Amniotic stem cell (primary cell): Measurements from ENCODE around the gene BCAS3.
A peak's percentile ranks its signal among the peaks of the same experiment; 100 is the strongest.

Experiments
- DNase-seq: peaks from one replicate; lab custom pipeline; 2025; lab: John Stamatoyannopoulos, UW

BCAS3 gene

GRCh38 chr17:61289408-61290385 lies 612.0 kb downstream of the BCAS3 start:
- DNase-seq = no peak

DNA sequence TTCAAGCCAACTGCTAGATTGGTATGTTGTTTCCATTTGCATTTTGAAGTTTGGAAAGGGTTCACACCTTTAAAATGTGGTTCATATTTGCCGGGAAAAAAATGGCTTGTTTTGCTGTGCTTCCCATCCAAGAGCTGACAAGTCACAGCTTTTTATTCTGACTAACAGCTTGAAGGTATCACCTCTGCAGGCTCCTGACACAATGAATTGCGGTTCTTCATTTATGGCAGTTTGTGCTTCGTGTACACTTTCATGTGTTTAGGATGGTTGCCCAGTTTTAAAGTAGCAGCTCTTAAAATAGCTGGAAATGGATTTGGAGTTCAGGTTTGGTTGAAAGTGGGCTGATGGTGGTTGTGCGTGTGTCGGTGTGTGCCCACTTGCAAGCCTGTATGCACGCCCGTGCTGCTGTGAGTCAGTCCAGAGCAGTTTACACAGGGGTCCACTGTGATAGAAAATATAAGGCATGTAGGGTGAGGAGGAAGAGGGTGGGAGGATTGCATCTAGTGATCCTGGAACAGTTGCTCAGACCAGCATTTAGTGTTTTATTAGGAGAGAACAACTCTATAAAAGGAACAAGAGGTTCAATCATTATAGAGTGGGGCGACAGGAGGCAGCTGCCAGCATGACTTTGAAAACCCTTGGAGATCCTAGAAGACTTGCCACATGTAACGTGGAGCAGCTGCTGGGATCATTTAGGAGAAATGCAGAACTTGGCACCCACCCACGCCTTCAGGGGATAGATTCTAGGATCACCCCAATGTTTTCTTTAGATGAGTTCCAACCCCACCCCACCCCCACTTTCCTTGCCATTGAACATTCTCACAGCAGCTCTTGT lies 614.0 kb downstream of the BCAS3 start:
- DNase-seq = no peak

GRCh38 chr17:61294286-61294685 lies 616.6 kb downstream of the BCAS3 start:
- DNase-seq = no peak

DNA sequence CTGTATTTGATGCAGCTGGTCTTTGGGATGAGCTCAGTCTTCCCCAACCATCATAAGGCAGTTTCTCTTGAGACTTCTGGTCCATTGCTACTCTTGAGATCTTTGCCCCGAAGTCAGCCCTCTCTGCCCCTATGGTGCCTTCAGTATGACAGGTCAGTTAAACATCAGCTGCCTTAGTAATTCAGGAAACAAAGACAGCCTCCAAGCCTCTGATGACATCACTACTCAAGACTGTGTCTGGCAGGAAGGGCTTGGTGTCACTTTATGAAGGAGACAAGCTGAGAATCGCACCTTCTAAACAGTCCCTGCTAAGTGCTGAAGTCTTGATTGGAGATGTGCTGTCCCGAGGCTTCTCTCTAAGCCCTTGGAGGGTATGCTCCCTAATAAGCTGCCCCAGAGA lies 617.1 kb downstream of the BCAS3 start:
- no peak for DNase-seq

- no peak for DNase-seq
These were observed 618.4 kb downstream of the BCAS3 start for GRCh38 chr17:61296058-61296457.

GRCh38 chr17:61299517-61300513 lies 622.2 kb downstream of the BCAS3 start:
- DNase-seq = no peak

DNA sequence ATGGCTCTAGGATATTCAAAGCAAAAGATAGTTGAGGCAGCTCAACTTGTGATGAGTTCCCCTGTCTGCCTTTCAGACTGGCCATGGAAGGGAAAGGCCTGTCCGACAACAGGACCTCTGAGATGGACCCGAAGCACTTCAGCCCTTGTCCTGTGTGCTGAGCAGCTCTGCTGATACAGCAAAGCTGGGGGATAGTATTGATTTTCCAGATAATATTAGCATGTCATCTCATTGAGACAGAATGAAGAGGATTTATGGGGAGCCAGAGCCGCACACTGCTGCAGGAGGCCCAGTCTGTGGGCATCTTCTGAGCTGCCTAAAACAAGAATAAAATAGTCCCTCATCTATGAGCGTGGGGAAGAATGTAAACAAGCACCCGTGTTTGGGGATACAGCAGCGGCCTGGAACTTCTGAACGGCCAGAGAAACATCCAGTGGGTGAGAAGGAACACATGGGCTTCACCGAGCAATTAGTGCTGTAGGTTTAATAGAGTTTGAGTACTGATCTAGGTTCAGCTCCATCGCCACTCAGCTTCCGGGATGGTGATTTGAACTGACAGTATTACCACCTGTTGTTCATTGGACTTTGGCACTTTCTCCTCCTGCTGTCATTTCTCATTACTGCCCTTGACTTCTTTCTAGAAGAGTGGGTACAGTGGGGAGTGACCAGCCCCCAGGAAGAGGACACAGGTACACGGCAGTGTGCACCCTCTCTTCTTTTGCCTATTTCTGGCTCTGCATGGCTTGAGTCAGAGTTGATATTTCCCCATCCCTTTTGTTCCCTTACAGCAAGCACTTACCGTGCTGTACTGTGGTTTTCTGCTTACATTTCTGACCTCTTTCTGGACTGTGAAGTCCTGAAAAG lies 625.5 kb downstream of the BCAS3 start:
- DNase-seq = no peak

DNA sequence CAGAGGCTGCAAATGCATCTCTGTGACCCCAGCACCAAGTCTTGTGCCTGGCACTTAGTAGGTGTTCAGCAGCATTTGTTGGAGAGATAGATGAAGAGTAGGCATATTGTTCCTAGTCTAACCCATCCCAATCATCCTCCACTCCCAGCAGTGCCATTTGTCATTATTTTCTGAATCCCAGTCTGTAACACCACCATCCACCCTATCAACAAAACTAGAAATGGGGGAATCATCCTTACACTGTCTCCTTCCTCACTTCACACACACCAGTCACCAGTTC lies 626.1 kb downstream of the BCAS3 start:
- DNase-seq = no peak

- no peak for DNase-seq
These were observed 627.4 kb downstream of the BCAS3 start for GRCh38 chr17:61305024-61305423.

- no peak for DNase-seq
These were observed 628.4 kb downstream of the BCAS3 start for GRCh38 chr17:61306003-61306402.

DNA sequence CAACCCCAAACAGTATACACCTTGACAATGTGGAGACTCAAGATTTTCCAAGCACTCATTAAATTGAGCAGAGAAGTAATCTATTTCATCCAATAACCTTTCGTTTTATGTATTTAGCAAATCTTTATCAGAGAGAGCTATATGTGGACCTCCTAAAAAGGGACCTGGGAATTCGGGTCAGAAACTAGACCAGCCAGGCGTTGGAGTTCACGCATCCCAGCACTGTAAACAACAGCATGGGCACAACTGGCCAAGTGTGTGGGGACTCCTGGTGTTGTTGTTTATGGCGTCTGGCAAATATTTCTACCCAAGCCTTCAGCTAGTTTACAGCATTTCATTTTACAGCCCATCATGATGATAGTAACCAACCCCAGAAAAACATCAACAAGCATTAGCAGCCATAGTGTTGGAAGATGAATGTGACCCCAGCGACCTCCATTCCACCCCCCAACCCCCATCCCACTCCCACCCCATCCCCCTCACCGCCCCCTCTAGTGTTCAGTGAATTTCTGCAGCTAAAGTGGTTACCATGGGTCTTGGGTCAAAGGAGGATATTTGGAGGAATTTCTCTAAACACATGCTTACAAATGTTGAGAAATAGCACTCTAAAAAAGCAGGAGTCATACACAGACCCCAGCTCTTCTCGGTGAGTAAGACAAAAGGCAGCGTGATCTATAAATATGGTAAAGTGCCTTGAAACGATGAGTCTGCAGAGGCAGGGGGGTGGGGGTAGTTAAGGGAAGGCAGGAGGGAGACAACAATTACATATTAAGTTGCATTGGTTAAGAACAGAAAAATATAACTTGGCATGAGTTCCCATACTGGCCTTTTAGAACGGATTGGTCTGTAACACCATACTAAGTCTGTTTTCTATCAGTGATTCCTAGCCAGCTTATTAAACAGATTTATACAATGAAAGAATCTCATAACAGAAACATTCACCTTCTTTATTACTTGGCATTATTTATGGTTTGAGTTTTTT lies 630.5 kb downstream of the BCAS3 start:
- peak; percentile 75 for DNase-seq

- peak; percentile 26 for DNase-seq
These were observed 632.0 kb downstream of the BCAS3 start for GRCh38 chr17:61309362-61310256.

GRCh38 chr17:61310590-61310989 lies 632.9 kb downstream of the BCAS3 start:
- no peak for DNase-seq

GRCh38 chr17:61312406-61313295 lies 635.0 kb downstream of the BCAS3 start:
- DNase-seq = no peak

DNA sequence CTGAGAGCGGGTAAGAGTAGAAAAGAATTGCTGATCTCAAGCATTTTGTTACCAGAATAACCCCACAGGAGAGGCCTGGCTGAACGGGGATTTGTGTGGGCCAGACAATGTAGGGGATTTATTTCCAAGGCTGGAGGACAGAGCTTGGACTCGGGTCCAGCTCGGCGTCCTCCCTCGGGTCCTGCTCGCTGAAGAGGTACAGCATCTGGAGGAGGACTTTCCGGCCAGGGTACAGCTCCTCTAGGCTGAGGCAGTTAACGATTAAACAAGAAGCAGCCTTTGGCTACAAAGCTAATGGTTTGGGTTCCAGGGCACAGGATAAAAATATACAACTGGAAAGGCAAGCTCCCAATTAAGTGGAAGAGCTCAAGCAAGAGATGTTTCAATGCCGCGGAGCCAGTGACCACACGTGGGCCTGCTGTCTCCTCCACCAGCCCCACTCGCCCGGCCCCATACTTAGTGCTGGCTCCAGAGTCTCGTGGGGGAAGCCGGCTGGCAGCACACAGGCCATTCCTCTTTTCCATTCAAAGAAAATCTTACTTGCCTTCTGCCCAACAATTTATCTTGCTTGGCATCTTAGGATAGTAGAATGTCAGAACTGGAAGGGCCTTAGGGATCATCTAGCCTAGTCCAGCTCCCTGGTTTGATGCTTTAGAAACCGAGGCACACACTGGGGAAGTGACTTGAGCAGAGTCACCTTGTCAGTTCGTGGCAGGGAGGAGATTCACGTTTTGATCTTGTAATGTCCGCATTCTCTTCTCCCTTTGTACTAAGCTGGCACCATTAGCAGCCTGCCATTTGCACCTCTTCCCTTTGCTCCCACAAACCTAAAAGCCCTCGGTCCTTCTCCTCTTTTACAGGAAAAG lies 636.0 kb downstream of the BCAS3 start:
- DNase-seq = no peak

DNA sequence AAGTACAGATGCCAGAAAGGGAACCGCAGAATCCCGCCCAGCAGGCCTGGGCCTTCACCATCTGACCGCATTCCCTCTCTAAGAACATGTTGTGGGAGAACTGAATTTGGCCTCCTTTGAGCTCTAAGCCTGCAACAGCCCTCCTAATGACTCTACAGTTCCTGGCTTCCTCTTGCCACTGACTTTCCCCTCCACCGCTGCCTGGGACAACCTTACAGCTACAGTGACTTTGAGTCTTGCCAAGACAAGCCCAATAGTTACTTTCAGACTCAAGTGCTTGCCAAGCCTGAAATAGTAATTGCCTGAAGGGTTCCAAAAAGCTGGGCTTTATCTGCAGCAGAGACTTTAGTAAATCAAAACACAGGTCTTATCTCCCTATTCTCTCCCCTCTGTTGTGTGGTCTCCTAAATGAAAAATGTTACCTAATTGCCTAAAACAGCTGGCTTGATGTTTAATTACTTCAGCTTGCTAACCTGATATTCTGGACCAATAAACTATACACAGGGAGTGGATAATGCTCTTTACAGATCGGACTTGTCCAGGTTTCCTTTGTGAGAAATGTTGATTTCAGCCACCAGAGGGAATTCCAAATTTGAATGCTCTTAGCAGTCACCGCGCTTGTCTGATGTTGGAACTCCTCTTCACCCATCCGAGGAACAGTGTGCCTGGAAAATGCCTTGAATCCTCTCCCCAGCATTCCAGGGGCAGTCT lies 636.9 kb downstream of the BCAS3 start:
- DNase-seq = no peak
